H9 (cell line): ENCODE data around the gene B3GALT5. TPM values are rescaled to one million over a fixed set of nuclear protein-coding genes. Genes with fewer than 3 reads are reported as not detected.

Experiments
- DNase-seq: peaks from one replicate; pipeline ENCODE4 v3.0.0-alpha.2; 2017
- H2AFZ ChIP-seq: one replicate; pipeline ENCODE4 v1.6.1; 2013; ENCODE audit warnings: mild to moderate bottlenecking, low read length, control low read depth, moderate library complexity
- H2AK5ac ChIP-seq: 2 replicates; pipeline ENCODE4 v1.6.1; 2013; ENCODE audit warnings: low read length, control low read depth, mixed read lengths; ENCODE audit not compliant: insufficient read length
- H2BK120ac ChIP-seq: one replicate; pipeline ENCODE4 v1.6.1; 2013; ENCODE audit warnings: low read depth, mild to moderate bottlenecking, low read length, control low read depth, inconsistent platforms; ENCODE audit not compliant: poor library complexity, severe bottlenecking
- H2BK12ac ChIP-seq: 2 replicates; pipeline ENCODE4 v1.6.1; 2013; ENCODE audit warnings: low read length, control low read depth, mixed read lengths, low read depth; ENCODE audit not compliant: insufficient read length
- H2BK15ac ChIP-seq: 2 replicates; pipeline ENCODE4 v1.6.1; 2013; ENCODE audit warnings: low read depth, low read length, control low read depth
- H2BK20ac ChIP-seq: one replicate; pipeline ENCODE4 v1.6.1; 2013; ENCODE audit warnings: low read depth, mild to moderate bottlenecking, low read length, control low read depth, inconsistent platforms; ENCODE audit not compliant: poor library complexity, severe bottlenecking
- H2BK5ac ChIP-seq: 2 replicates; pipeline ENCODE4 v1.6.1; 2013; ENCODE audit warnings: low read length, control low read depth, mixed read lengths; ENCODE audit not compliant: insufficient read length
- H3K14ac ChIP-seq: 2 replicates; pipeline ENCODE4 v1.6.1; 2013; ENCODE audit warnings: low read length, control low read depth; ENCODE audit not compliant: insufficient read depth
- H3K18ac ChIP-seq: 2 replicates; pipeline ENCODE4 v1.6.1; 2013; ENCODE audit warnings: low read depth, mild to moderate bottlenecking, mixed read lengths, low read length, control low read depth; ENCODE audit not compliant: insufficient read length
- H3K23ac ChIP-seq: 2 replicates; pipeline ENCODE4 v1.6.1; 2013; ENCODE audit warnings: low read length, control low read depth, mixed read lengths, low read depth; ENCODE audit not compliant: insufficient read length
- H3K23me2 ChIP-seq: 2 replicates; pipeline ENCODE4 v1.6.1; 2013; ENCODE audit warnings: low read depth, mild to moderate bottlenecking, mixed read lengths, low read length, control low read depth; ENCODE audit not compliant: insufficient read length, poor library complexity, severe bottlenecking
- H3K27ac ChIP-seq: 2 replicates; pipeline ENCODE4 v1.5.1; 2013; ENCODE audit warnings: low read length, control low read depth, mixed read lengths, low read depth; ENCODE audit not compliant: insufficient read length
- H3K27me3 ChIP-seq: 2 replicates; pipeline ENCODE4 v1.6.1; 2013; ENCODE audit warnings: low read length, control low read depth, inconsistent platforms; ENCODE audit not compliant: insufficient read depth
- H3K4ac ChIP-seq: 2 replicates; pipeline ENCODE4 v1.6.1; 2013; ENCODE audit warnings: low read depth, mild to moderate bottlenecking, control low read depth, inconsistent platforms, low read length, moderate library complexity
- H3K4me1 ChIP-seq: 2 replicates; pipeline ENCODE4 v1.6.1; 2013; ENCODE audit warnings: low read length, control low read depth, inconsistent platforms; ENCODE audit not compliant: insufficient read depth
- H3K4me2 ChIP-seq: 2 replicates; pipeline ENCODE4 v1.6.1; 2013; ENCODE audit warnings: low read length, control low read depth, mixed read lengths; ENCODE audit not compliant: insufficient read length, insufficient read depth
- H3K56ac ChIP-seq: 2 replicates; pipeline ENCODE4 v1.6.1; 2013; ENCODE audit warnings: low read depth, mild to moderate bottlenecking, mixed read lengths, low read length, control low read depth; ENCODE audit not compliant: insufficient read length
- H3K79me1 ChIP-seq: 2 replicates; pipeline ENCODE4 v1.6.1; 2013; ENCODE audit warnings: low read depth, mild to moderate bottlenecking, moderate library complexity, low read length, control low read depth, inconsistent platforms; ENCODE audit not compliant: insufficient read depth, poor library complexity, severe bottlenecking
- H3K79me2 ChIP-seq: 2 replicates; pipeline ENCODE4 v1.6.1; 2013; ENCODE audit warnings: low read length, control low read depth, inconsistent platforms; ENCODE audit not compliant: insufficient read depth
- H3K9ac ChIP-seq: 2 replicates; pipeline ENCODE4 v1.6.1; 2013; ENCODE audit warnings: low read length, control low read depth, mixed read lengths; ENCODE audit not compliant: insufficient read length; ENCODE audit errors: extremely low read depth
- H3K9me3 ChIP-seq: one replicate; pipeline ENCODE4 v1.6.1; 2013; ENCODE audit warnings: low read depth, low read length, inconsistent platforms; ENCODE audit not compliant: control insufficient read depth
- H3T11ph ChIP-seq: one replicate; pipeline ENCODE4 v1.6.1; 2013; ENCODE audit warnings: mild to moderate bottlenecking, low read length, control low read depth, inconsistent platforms
- H4K20me1 ChIP-seq: one replicate; pipeline ENCODE4 v1.6.1; 2013; ENCODE audit not compliant: control insufficient read depth, insufficient read length, insufficient read depth
- H4K5ac ChIP-seq: 2 replicates; pipeline ENCODE4 v1.6.1; 2013; ENCODE audit warnings: low read depth, mild to moderate bottlenecking, mixed read lengths, low read length, control low read depth; ENCODE audit not compliant: insufficient read length
- H4K8ac ChIP-seq: replicated peaks from 2 replicates; pipeline ENCODE4 v1.6.1; 2013; ENCODE audit warnings: low read length, control low read depth, mixed read lengths, low read depth; ENCODE audit not compliant: insufficient read length
- H4K91ac ChIP-seq: 2 replicates; pipeline ENCODE4 v1.6.1; 2013; ENCODE audit warnings: low read depth, mild to moderate bottlenecking, moderate library complexity, mixed read lengths, low read length, control low read depth; ENCODE audit not compliant: insufficient read length
- H3K27ac Mint-ChIP-seq, 3 experiments: 2 replicates in 2 of 3; 3 replicates in 1 of 3; pipeline ENCODE4 v1.8.0; 2020 to 2021; ENCODE audit warnings: mixed read lengths in 3 of 3, mild to moderate bottlenecking in 1 of 3, moderate library complexity in 1 of 3
- H3K27me3 Mint-ChIP-seq: 2 replicates; pipeline ENCODE4 v1.8.0; 2021; ENCODE audit warnings: low read depth, mild to moderate bottlenecking, moderate library complexity, mixed read lengths
- H3K36me3 Mint-ChIP-seq, 3 experiments: 2 replicates in 2 of 3; 3 replicates in 1 of 3; pipeline ENCODE4 v1.8.0; 2020 to 2021; ENCODE audit warnings: low read depth in 3 of 3, mixed read lengths in 3 of 3; ENCODE audit not compliant: insufficient read depth in 1 of 3
- H3K4me1 Mint-ChIP-seq, 2 experiments: 2 replicates each; pipeline ENCODE4 v1.8.0; 2020; ENCODE audit warnings: mixed read lengths in 2 of 2
- H3K4me3 Mint-ChIP-seq, 2 experiments: 2 replicates in 1 of 2; 3 replicates in 1 of 2; pipeline ENCODE4 v1.8.0; 2020 to 2021; ENCODE audit warnings: mild to moderate bottlenecking in 2 of 2, mixed read lengths in 2 of 2, moderate library complexity in 1 of 2
- H3K9me3 Mint-ChIP-seq, 2 experiments: 2 replicates in 1 of 2; 3 replicates in 1 of 2; pipeline ENCODE4 v1.8.0; 2020; ENCODE audit warnings: mild to moderate bottlenecking in 2 of 2, mixed read lengths in 2 of 2, moderate library complexity in 1 of 2
- WGBS: extraction: QIAGEN DNeasy Blood & Tissue Kit; methylation state at CpG from one replicate; pipeline ENCODE4 v1.1.7; 2013; ENCODE audit warnings: missing lambda C conversion rate, low lambda C conversion rate, mixed read lengths; ENCODE audit not compliant: insufficient read length; ENCODE audit errors: extremely low coverage; 5-methylcytosine and 5-hydroxymethylcytosine counted together
- total RNA-seq: library from RNA; stranded (reverse); gene quantifications from 2 replicates; pipeline ENCODE4 v1.2.1, GENCODE V29; 2021
- TF ChIP-seq, protein P1 (sequence below): fragments of 200-600 bp; sonication (generic); conservative IDR thresholded peaks from 3 replicates; pipeline ENCODE4 v1.8.0; 2021; ENCODE audit warnings: antibody characterized with exemption, mild to moderate bottlenecking

Gene B3GALT5
- total RNA-seq, 1 experiment from 2014 or later = 24.7 TPM

DNA sequence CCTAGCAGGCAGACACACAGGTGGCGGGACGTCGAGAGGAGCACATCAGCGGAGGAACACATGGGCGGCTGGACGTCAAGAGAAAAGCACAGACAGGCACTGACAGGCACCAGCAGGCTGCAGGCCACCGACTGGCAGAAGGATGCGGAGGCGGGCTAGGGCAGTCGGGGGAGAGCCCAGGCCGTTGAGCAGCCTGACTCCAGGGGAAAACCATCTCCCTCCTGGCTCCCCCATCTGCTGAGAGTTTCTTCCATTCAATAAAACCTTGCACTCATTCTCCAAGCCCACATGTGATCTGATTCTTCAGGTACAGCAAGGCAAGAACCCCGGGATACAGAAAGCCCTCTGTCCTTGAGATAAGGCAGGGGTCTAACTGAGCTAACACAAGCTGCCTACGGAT, 25.5 kb downstream of the B3GALT5 start:
- no peak overlapping the region for H3K18ac ChIP-seq
- H3K4me1 ChIP-seq = peaks cover 29% of the 10 kb centered on the region
- no peak overlapping the region for H3K4me3 Mint-ChIP-seq
- H3K9me3 Mint-ChIP-seq = no peaks in the 10 kb centered on the region; a peak in 1 of 5 replicates
- peaks cover 25% of the 10 kb centered on the region; the same call in 1 of the 2 replicates for H3K79me2 ChIP-seq
- H3K9me3 ChIP-seq = no peaks in the 10 kb centered on the region
- no peak overlapping the region for H3K9ac ChIP-seq
- H3K23ac ChIP-seq = no peak overlapping the region
- H4K91ac ChIP-seq = no peak overlapping the region
- TF ChIP-seq, protein P1, sequence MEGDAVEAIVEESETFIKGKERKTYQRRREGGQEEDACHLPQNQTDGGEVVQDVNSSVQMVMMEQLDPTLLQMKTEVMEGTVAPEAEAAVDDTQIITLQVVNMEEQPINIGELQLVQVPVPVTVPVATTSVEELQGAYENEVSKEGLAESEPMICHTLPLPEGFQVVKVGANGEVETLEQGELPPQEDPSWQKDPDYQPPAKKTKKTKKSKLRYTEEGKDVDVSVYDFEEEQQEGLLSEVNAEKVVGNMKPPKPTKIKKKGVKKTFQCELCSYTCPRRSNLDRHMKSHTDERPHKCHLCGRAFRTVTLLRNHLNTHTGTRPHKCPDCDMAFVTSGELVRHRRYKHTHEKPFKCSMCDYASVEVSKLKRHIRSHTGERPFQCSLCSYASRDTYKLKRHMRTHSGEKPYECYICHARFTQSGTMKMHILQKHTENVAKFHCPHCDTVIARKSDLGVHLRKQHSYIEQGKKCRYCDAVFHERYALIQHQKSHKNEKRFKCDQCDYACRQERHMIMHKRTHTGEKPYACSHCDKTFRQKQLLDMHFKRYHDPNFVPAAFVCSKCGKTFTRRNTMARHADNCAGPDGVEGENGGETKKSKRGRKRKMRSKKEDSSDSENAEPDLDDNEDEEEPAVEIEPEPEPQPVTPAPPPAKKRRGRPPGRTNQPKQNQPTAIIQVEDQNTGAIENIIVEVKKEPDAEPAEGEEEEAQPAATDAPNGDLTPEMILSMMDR = no peak
- no peak overlapping the region for H4K8ac ChIP-seq
- H3K4ac ChIP-seq = no peak overlapping the region
- H4K20me1 ChIP-seq = no peaks in the 10 kb centered on the region
- WGBS = no CpG with 5 or more reads among the region's 13 CpGs
- H3K4me2 ChIP-seq = no peak overlapping the region
- no peak overlapping the region for H2AFZ ChIP-seq
- H3K14ac ChIP-seq = no peak overlapping the region
- H3K23me2 ChIP-seq = no peaks in the 10 kb centered on the region
- H3K27ac Mint-ChIP-seq = peak overlapping the region; percentile 53 to 91 (median 86); a peak in 5 of 7 replicates
- no peaks in the 10 kb centered on the region for H3K27me3 ChIP-seq
- H2BK120ac ChIP-seq = no peak overlapping the region
- H2BK5ac ChIP-seq = no peak overlapping the region
- H3K36me3 Mint-ChIP-seq = peaks cover 11 to 21% (median 19%) of the 10 kb centered on the region in 3 experiments
- peaks cover 2% of the 10 kb centered on the region for H3K79me1 ChIP-seq
- peaks cover 75 to 77% of the 10 kb centered on the region in 2 experiments for H3K4me1 Mint-ChIP-seq
- H3K27me3 Mint-ChIP-seq = no peaks in the 10 kb centered on the region; the same call in 1 of the 2 replicates
- no peak overlapping the region for H2BK12ac ChIP-seq
- DNase-seq = no peak
- no peak overlapping the region for H3K27ac ChIP-seq
- no peak overlapping the region for H2BK15ac ChIP-seq
- H4K5ac ChIP-seq = no peak overlapping the region
- no peak overlapping the region for H3T11ph ChIP-seq
- no peak overlapping the region for H2BK20ac ChIP-seq
- H2AK5ac ChIP-seq = no peak overlapping the region
- H3K56ac ChIP-seq = no peak overlapping the region
